ENCODE results near the gene NUDT22.
A peak's percentile ranks its signal among the peaks of the same experiment; 100 is the strongest.

NUDT22 gene

GRCh38 chr11:64186492-64187165, 39.4 kb upstream of the NUDT22 start:
- Histone ChIP-seq H3K4me3 (ENCODE audit: insufficient read depth, low read depth, low read length, poor library complexity, severe bottlenecking) (no peak overlapping the region), H3K27me3 (replicated peaks; ENCODE audit: control insufficient read depth, insufficient read depth, low read length, poor library complexity, severe bottlenecking) (no peaks in the 10 kb centered on the region), H3K9me3 (ENCODE audit: control insufficient read depth, low read length) (no peaks in the 10 kb centered on the region), H3K4me1 (ENCODE audit: control insufficient read depth, insufficient read depth, low read length, poor library complexity, severe bottlenecking) (peaks cover 5% of the 10 kb centered on the region), H3K36me3 (ENCODE audit: control insufficient read depth, insufficient read depth, low read length) (no peaks in the 10 kb centered on the region), H3K27ac (ENCODE audit: insufficient read depth, low read length, poor library complexity, severe bottlenecking) (no peak overlapping the region)
- peak in 1 of 3 donors; percentile 14 for DNase-seq

DNA sequence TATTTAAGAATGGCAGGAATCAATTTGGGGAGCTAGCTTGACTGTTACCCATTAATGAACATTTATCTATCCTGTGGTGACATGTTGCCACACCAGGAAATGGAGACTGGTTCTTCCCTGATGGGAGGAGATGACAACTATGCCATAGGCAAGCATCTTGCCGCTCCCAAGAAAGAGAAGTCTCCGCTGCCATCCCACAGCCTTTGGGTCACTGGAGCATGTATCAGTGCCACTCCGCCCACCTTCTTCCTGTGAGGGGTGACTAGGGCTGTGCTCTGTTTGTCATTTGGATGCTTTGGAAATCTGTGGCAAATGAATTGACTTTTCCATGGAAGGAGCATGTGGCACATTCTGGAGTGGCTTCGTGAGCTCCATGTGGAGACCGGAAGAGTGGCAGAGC, 33.6 kb upstream of the NUDT22 start:
- H3K4me1 ChIP-seq (ENCODE audit: control insufficient read depth, insufficient read depth, low read length, poor library complexity, severe bottlenecking) = no peaks in the 10 kb centered on the region
- no peaks in the 10 kb centered on the region for H3K27me3 ChIP-seq (replicated peaks; ENCODE audit: control insufficient read depth, insufficient read depth, low read length, poor library complexity, severe bottlenecking)
- H3K9me3 ChIP-seq (ENCODE audit: control insufficient read depth, low read length) = no peaks in the 10 kb centered on the region
- no peak overlapping the region for H3K4me3 ChIP-seq (ENCODE audit: insufficient read depth, low read depth, low read length, poor library complexity, severe bottlenecking)
- H3K36me3 ChIP-seq (ENCODE audit: control insufficient read depth, insufficient read depth, low read length) = peaks cover 51% of the 10 kb centered on the region
- H3K27ac ChIP-seq (ENCODE audit: insufficient read depth, low read length, poor library complexity, severe bottlenecking) = no peak overlapping the region
- no peak for DNase-seq

GRCh38 chr11:64196626-64197025, 29.4 kb upstream of the NUDT22 start:
- H3K9me3 ChIP-seq (ENCODE audit: control insufficient read depth, low read length) = no peaks in the 10 kb centered on the region
- no peaks in the 10 kb centered on the region for H3K27me3 ChIP-seq (replicated peaks; ENCODE audit: control insufficient read depth, insufficient read depth, low read length, poor library complexity, severe bottlenecking)
- H3K36me3 ChIP-seq (ENCODE audit: control insufficient read depth, insufficient read depth, low read length) = peaks cover 87% of the 10 kb centered on the region
- no peak for DNase-seq
- no peaks in the 10 kb centered on the region for H3K4me1 ChIP-seq (ENCODE audit: control insufficient read depth, insufficient read depth, low read length, poor library complexity, severe bottlenecking)
- H3K27ac ChIP-seq (ENCODE audit: insufficient read depth, low read length, poor library complexity, severe bottlenecking) = no peak overlapping the region
- H3K4me3 ChIP-seq (ENCODE audit: insufficient read depth, low read depth, low read length, poor library complexity, severe bottlenecking) = no peak overlapping the region

GRCh38 chr11:64198511-64198910, 27.6 kb upstream of the NUDT22 start:
- H3K4me3 ChIP-seq (ENCODE audit: insufficient read depth, low read depth, low read length, poor library complexity, severe bottlenecking) = no peak overlapping the region
- H3K27me3 ChIP-seq (replicated peaks; ENCODE audit: control insufficient read depth, insufficient read depth, low read length, poor library complexity, severe bottlenecking) = no peaks in the 10 kb centered on the region
- peaks cover 93% of the 10 kb centered on the region for H3K36me3 ChIP-seq (ENCODE audit: control insufficient read depth, insufficient read depth, low read length)
- H3K4me1 ChIP-seq (ENCODE audit: control insufficient read depth, insufficient read depth, low read length, poor library complexity, severe bottlenecking) = no peaks in the 10 kb centered on the region
- no peak for DNase-seq
- H3K9me3 ChIP-seq (ENCODE audit: control insufficient read depth, low read length) = no peaks in the 10 kb centered on the region
- no peak overlapping the region for H3K27ac ChIP-seq (ENCODE audit: insufficient read depth, low read length, poor library complexity, severe bottlenecking)

DNA sequence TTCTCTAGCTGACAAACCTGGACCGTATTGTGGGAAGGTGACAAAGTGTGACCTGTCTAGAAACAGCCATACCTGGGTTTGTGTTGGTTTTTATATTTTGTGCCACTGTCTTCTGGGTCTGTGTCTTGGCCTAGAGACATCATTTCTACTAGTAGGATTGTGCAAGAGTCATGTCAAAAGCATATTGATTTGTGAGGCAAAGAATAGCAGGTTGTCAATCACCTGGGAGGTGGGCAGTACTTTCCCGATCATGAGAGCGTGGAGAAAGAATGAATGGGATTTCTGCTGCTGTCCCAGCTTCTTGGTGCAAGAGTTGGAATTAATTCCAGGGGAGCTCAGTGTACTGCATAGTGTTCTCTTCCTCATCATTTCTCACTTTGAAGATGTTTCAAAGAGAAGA, 24.5 kb upstream of the NUDT22 start:
- Histone ChIP-seq H3K4me3 (ENCODE audit: insufficient read depth, low read depth, low read length, poor library complexity, severe bottlenecking) (no peak overlapping the region), H3K36me3 (ENCODE audit: control insufficient read depth, insufficient read depth, low read length) (peaks cover 71% of the 10 kb centered on the region), H3K27ac (ENCODE audit: insufficient read depth, low read length, poor library complexity, severe bottlenecking) (no peak overlapping the region), H3K27me3 (replicated peaks; ENCODE audit: control insufficient read depth, insufficient read depth, low read length, poor library complexity, severe bottlenecking) (no peaks in the 10 kb centered on the region), H3K9me3 (ENCODE audit: control insufficient read depth, low read length) (no peaks in the 10 kb centered on the region), H3K4me1 (ENCODE audit: control insufficient read depth, insufficient read depth, low read length, poor library complexity, severe bottlenecking) (peaks cover 20% of the 10 kb centered on the region)
- no peak for DNase-seq

DNA sequence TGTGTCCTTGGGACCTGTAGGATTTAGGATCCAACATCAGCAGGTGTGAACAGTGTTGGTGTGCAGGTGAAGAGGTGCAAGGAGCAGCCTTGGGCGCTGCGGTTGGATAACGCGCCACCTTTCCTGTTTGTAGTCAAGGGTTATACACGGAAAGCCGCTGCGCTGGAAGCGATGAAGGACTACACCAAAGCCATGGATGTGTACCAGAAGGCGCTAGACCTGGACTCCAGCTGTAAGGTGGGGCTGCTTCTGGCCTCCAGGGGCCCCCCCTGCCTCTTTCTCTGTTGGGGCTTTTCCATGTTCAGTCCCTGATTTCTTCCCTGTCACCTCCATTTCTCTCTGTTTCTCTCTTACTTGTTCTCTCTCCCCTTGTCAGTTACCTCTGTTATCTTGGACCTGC, 23.1 kb upstream of the NUDT22 start:
- Histone ChIP-seq H3K27ac (ENCODE audit: insufficient read depth, low read length, poor library complexity, severe bottlenecking) (no peak overlapping the region), H3K4me3 (ENCODE audit: insufficient read depth, low read depth, low read length, poor library complexity, severe bottlenecking) (no peak overlapping the region), H3K36me3 (ENCODE audit: control insufficient read depth, insufficient read depth, low read length) (peaks cover 56% of the 10 kb centered on the region), H3K9me3 (ENCODE audit: control insufficient read depth, low read length) (no peaks in the 10 kb centered on the region), H3K27me3 (replicated peaks; ENCODE audit: control insufficient read depth, insufficient read depth, low read length, poor library complexity, severe bottlenecking) (no peaks in the 10 kb centered on the region), H3K4me1 (ENCODE audit: control insufficient read depth, insufficient read depth, low read length, poor library complexity, severe bottlenecking) (peaks cover 35% of the 10 kb centered on the region)
- DNase-seq = no peak

DNA sequence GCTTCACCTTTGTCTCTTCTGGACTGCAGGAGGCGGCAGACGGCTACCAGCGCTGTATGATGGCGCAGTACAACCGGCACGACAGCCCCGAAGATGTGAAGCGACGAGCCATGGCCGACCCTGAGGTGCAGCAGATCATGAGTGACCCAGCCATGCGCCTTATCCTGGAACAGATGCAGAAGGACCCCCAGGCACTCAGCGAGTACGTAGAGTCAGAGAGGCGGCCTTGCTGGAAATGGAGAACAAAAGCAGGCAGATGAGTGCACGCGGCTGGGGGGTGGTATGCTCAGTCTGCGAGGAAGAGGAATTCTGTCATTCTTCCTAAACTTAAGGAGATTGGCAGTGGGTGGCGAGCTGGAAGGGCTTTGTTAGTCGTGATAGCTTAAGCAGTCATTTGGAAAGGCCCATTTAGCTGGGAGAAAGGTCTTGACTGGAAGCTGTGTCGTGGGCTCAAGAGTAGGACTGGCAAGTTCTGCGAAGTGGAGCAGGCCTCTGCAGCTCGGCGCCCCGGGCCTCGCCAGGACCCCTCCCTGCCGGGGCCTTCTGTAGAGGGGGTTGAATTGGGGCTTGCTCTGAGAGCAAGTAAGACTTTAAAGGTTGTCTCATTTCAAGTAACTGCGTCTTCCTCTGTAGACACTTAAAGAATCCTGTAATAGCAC, 22.5 kb upstream of the NUDT22 start:
- peaks cover 40% of the 10 kb centered on the region for H3K4me1 ChIP-seq (ENCODE audit: control insufficient read depth, insufficient read depth, low read length, poor library complexity, severe bottlenecking)
- DNase-seq = no peak
- no peaks in the 10 kb centered on the region for H3K9me3 ChIP-seq (ENCODE audit: control insufficient read depth, low read length)

DNA sequence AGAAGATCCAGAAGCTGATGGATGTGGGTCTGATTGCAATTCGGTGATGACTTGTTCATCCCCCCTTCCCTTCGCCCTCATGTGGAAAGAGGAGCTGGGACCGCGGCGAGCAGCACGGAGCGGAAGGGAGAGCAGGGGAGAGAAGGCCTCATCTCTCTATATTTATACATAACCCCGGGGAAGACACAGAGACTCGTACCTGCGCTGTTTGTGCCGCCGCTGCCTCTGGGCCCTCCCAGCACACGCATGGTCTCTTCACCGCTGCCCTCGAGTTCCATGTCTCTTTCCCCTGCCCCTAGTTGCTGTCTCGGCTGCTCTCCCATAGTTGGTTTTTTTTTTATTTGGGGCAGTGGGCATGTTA, 22.0 kb upstream of the NUDT22 start:
- no peaks in the 10 kb centered on the region for H3K9me3 ChIP-seq (ENCODE audit: control insufficient read depth, low read length)
- H3K27ac ChIP-seq (ENCODE audit: insufficient read depth, low read length, poor library complexity, severe bottlenecking) = no peak overlapping the region
- no peak for DNase-seq
- no peaks in the 10 kb centered on the region for H3K27me3 ChIP-seq (replicated peaks; ENCODE audit: control insufficient read depth, insufficient read depth, low read length, poor library complexity, severe bottlenecking)
- peaks cover 43% of the 10 kb centered on the region for H3K4me1 ChIP-seq (ENCODE audit: control insufficient read depth, insufficient read depth, low read length, poor library complexity, severe bottlenecking)
- no peak overlapping the region for H3K4me3 ChIP-seq (ENCODE audit: insufficient read depth, low read depth, low read length, poor library complexity, severe bottlenecking)
- H3K36me3 ChIP-seq (ENCODE audit: control insufficient read depth, insufficient read depth, low read length) = peaks cover 46% of the 10 kb centered on the region

More for the DNA sequence above, 22.5 kb upstream of the NUDT22 start:
- Histone ChIP-seq H3K27me3 (replicated peaks; ENCODE audit: control insufficient read depth, insufficient read depth, low read length, poor library complexity, severe bottlenecking) (no peaks in the 10 kb centered on the region), H3K27ac (ENCODE audit: insufficient read depth, low read length, poor library complexity, severe bottlenecking) (no peak overlapping the region), H3K4me3 (ENCODE audit: insufficient read depth, low read depth, low read length, poor library complexity, severe bottlenecking) (no peak overlapping the region), H3K36me3 (ENCODE audit: control insufficient read depth, insufficient read depth, low read length) (peaks cover 51% of the 10 kb centered on the region)

DNA sequence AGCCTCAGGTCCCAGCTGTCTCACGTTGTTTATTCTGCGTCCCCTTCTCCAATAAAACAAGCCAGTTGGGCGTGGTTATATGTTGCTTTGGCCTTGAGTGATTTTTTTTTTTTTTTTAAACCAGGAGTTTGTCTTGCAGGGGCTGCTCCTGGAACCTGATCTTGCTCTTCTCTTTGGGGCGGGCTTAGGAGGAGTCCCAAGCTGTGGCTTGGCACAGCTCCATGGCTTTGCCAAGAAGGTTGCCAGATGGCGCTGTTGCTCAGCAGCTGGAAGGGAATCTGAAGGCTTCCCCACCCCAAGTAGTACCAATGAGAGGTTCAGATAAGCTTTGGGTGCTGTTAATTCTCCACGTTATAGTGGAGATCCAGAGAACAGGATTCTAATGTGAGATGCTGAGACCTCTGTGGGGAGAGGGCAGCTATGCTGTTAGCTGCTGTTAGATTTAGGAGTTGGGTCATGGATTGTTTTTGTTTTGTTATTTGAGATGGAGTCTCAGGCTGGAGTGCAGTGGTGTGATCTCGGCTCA, 21.5 kb upstream of the NUDT22 start:
- H3K27me3 ChIP-seq (replicated peaks; ENCODE audit: control insufficient read depth, insufficient read depth, low read length, poor library complexity, severe bottlenecking) = no peaks in the 10 kb centered on the region
- peaks cover 43% of the 10 kb centered on the region for H3K4me1 ChIP-seq (ENCODE audit: control insufficient read depth, insufficient read depth, low read length, poor library complexity, severe bottlenecking)
- no peak overlapping the region for H3K4me3 ChIP-seq (ENCODE audit: insufficient read depth, low read depth, low read length, poor library complexity, severe bottlenecking)

GRCh38 chr11:64206457-64207255, 19.4 kb upstream of the NUDT22 start, which contains the start of gene FERMT3:
TSS of gene FERMT3 (plus strand) at chr11:64206721. CDS start at chr11:64207365, 644 bp downstream.
- Histone ChIP-seq H3K27me3 (replicated peaks; ENCODE audit: control insufficient read depth, insufficient read depth, low read length, poor library complexity, severe bottlenecking) (no peaks in the 10 kb centered on the region), H3K9me3 (ENCODE audit: control insufficient read depth, low read length) (no peaks in the 10 kb centered on the region), H3K4me1 (ENCODE audit: control insufficient read depth, insufficient read depth, low read length, poor library complexity, severe bottlenecking) (peaks cover 43% of the 10 kb centered on the region), H3K27ac (ENCODE audit: insufficient read depth, low read length, poor library complexity, severe bottlenecking) (peak within 1 kb of the TSS; percentile 81), H3K4me3 (ENCODE audit: insufficient read depth, low read depth, low read length, poor library complexity, severe bottlenecking) (peak within 1 kb of the TSS; percentile 84), H3K36me3 (ENCODE audit: control insufficient read depth, insufficient read depth, low read length) (peaks cover 47% of the 10 kb centered on the region)
- DNase-seq = peak in 2 of 3 donors; percentile 48 to 52

More for the DNA sequence above, 21.5 kb upstream of the NUDT22 start:
- Histone ChIP-seq H3K9me3 (ENCODE audit: control insufficient read depth, low read length) (no peaks in the 10 kb centered on the region), H3K27ac (ENCODE audit: insufficient read depth, low read length, poor library complexity, severe bottlenecking) (no peak overlapping the region), H3K36me3 (ENCODE audit: control insufficient read depth, insufficient read depth, low read length) (peaks cover 48% of the 10 kb centered on the region)
- peak; percentile 71 to 78 (median 73) for DNase-seq

Measured in effector memory CD4-positive, alpha-beta T cell (primary cell).